ENCODE results near the gene NT5DC3.

- TF ChIP-seq POLR2A (IDR thresholded peaks at IDR 0.05) = no peak
- TF ChIP-seq CTCF (IDR thresholded peaks at IDR 0.05) = no peak
- TF ChIP-seq POLR2AphosphoS5 (IDR thresholded peaks at IDR 0.05) = no peak
These were observed 38.1 kb upstream of the NT5DC3 start for GRCh38 chr12:103879048-103879692.

Data from breast epithelium (tissue), 3 donors.